ENCODE measurements around the gene RAPGEF5. TPM values are rescaled to one million over a fixed set of nuclear protein-coding genes. Genes with fewer than 3 reads are reported as not detected.

RAPGEF5 gene
- total RNA-seq, 4 donors from 2014 or later = 7.4 to 16.2 (median 12.1) TPM

GRCh38 chr7:22281481-22281880 is 75.5 kb downstream of the RAPGEF5 start:
- H3K27ac ChIP-seq = no peak overlapping the region
- no peaks in the 10 kb centered on the region for H3K27me3 ChIP-seq
- intact Hi-C loops (cut with DNase I; ENCODE audit: low total_unique reads) (no loop called here), in situ Hi-C loops (cut with MboI; ENCODE audit: low sequenced_read_pairs in 4 of 4) (loop anchor here in 1 of 4 donors (25.0 kb wide), 1 partner anchor 169 kb away; no protein-coding TSS in a partner anchor)
- no peak for DNase-seq
- H3K36me3 ChIP-seq = no peaks in the 10 kb centered on the region
- H3K4me3 ChIP-seq = no peak overlapping the region
- H3K9me3 ChIP-seq = no peaks in the 10 kb centered on the region
- no peak for ATAC-seq
- H3K4me1 ChIP-seq = no peaks in the 10 kb centered on the region
- TF ChIP-seq CTCF (IDR thresholded peaks at IDR 0.05 in 4 of 5, conservative IDR thresholded peaks at IDR 0.05 in 1 of 5) (no peak), POLR2A (IDR thresholded peaks at IDR 0.05) (no peak)

GRCh38 chr7:22280031-22280430 is 76.9 kb downstream of the RAPGEF5 start:
- Histone ChIP-seq H3K4me1 (no peaks in the 10 kb centered on the region), H3K4me3 (no peak overlapping the region), H3K27ac (no peak overlapping the region), H3K27me3 (no peaks in the 10 kb centered on the region), H3K9me3 (no peaks in the 10 kb centered on the region), H3K36me3 (no peaks in the 10 kb centered on the region)
- TF ChIP-seq CTCF (IDR thresholded peaks at IDR 0.05 in 4 of 5, conservative IDR thresholded peaks at IDR 0.05 in 1 of 5) = no peak
- TF ChIP-seq POLR2A (IDR thresholded peaks at IDR 0.05) = no peak
- intact Hi-C loops (cut with DNase I; ENCODE audit: low total_unique reads) (no loop called here), in situ Hi-C loops (cut with MboI; ENCODE audit: low sequenced_read_pairs in 4 of 4) (loop anchor here in 1 of 4 donors (25.0 kb wide), 1 partner anchor 168 kb away; no protein-coding TSS in a partner anchor)
- ATAC-seq (no peak), DNase-seq (no peak)

- no peak for TF ChIP-seq CTCF (IDR thresholded peaks at IDR 0.05 in 4 of 5, conservative IDR thresholded peaks at IDR 0.05 in 1 of 5)
- no peak for TF ChIP-seq POLR2A (IDR thresholded peaks at IDR 0.05)
- in situ Hi-C loops (cut with MboI; ENCODE audit: low sequenced_read_pairs in 4 of 4) = loop anchor here in 1 of 4 donors (25.0 kb wide), 1 partner anchor 166 kb away; no protein-coding TSS in a partner anchor
- no peak for ATAC-seq
- Histone ChIP-seq H3K27ac (no peak overlapping the region), H3K4me3 (no peak overlapping the region), H3K27me3 (no peaks in the 10 kb centered on the region), H3K4me1 (no peaks in the 10 kb centered on the region), H3K36me3 (no peaks in the 10 kb centered on the region), H3K9me3 (no peaks in the 10 kb centered on the region)
- intact Hi-C loops (cut with DNase I; ENCODE audit: low total_unique reads) = no loop called here
- DNase-seq = no peak
These were observed 78.3 kb downstream of the RAPGEF5 start for GRCh38 chr7:22278660-22279059.

GRCh38 chr7:22277375-22277774 is 79.6 kb downstream of the RAPGEF5 start:
- intact Hi-C loops (cut with DNase I; ENCODE audit: low total_unique reads) (no loop called here), in situ Hi-C loops (cut with MboI; ENCODE audit: low sequenced_read_pairs in 4 of 4) (loop anchor here in 1 of 4 donors (25.0 kb wide), 1 partner anchor 165 kb away; no protein-coding TSS in a partner anchor)
- Histone ChIP-seq H3K9me3 (no peaks in the 10 kb centered on the region), H3K4me3 (no peak overlapping the region), H3K27ac (no peak overlapping the region), H3K27me3 (no peaks in the 10 kb centered on the region), H3K4me1 (no peaks in the 10 kb centered on the region), H3K36me3 (no peaks in the 10 kb centered on the region)
- DNase-seq = no peak
- TF ChIP-seq CTCF (IDR thresholded peaks at IDR 0.05 in 4 of 5, conservative IDR thresholded peaks at IDR 0.05 in 1 of 5) = no peak
- TF ChIP-seq POLR2A (IDR thresholded peaks at IDR 0.05) = no peak
- ATAC-seq = no peak

GRCh38 chr7:22275661-22276060 is 81.3 kb downstream of the RAPGEF5 start:
- Histone ChIP-seq H3K27me3 (no peaks in the 10 kb centered on the region), H3K9me3 (no peaks in the 10 kb centered on the region), H3K4me3 (no peak overlapping the region), H3K27ac (no peak overlapping the region), H3K36me3 (no peaks in the 10 kb centered on the region), H3K4me1 (no peaks in the 10 kb centered on the region)
- DNase-seq (no peak), ATAC-seq (no peak)
- intact Hi-C loops (cut with DNase I; ENCODE audit: low total_unique reads) = no loop called here
- in situ Hi-C loops (cut with MboI; ENCODE audit: low sequenced_read_pairs in 4 of 4) = loop anchor here in 1 of 4 donors (25.0 kb wide), 1 partner anchor 163 kb away; no protein-coding TSS in a partner anchor
- no peak for TF ChIP-seq CTCF (IDR thresholded peaks at IDR 0.05 in 4 of 5, conservative IDR thresholded peaks at IDR 0.05 in 1 of 5)
- TF ChIP-seq POLR2A (IDR thresholded peaks at IDR 0.05) = no peak

Data from gastrocnemius medialis (tissue), 4 donors.